H1 (cell line): ENCODE results near the gene CCDC7.

Experiments used
- ATF2 ChIP-seq: IDR thresholded peaks from 2 replicates; pipeline ENCODE4 v1.6.1; 2012; ENCODE audit warnings: low read length, inconsistent platforms
- CHD2 ChIP-seq: IDR thresholded peaks from 2 replicates; pipeline ENCODE4 v1.6.1; 2012; ENCODE audit warnings: low read length, improper control_type of control experiment
- CTCF ChIP-seq, 3 experiments: IDR thresholded peaks; 1 replicate in 2 of 3; 2 replicates in 1 of 3; pipeline versions ENCODE4 v1.5.1 to v1.6.1; 2011; ENCODE audit warnings: low read length in 3 of 3, mild to moderate bottlenecking in 3 of 3, inconsistent platforms in 2 of 3, low read depth in 1 of 3, moderate library complexity in 1 of 3; ENCODE audit not compliant: insufficient read depth in 1 of 3; ENCODE audit errors: control extremely low read depth in 1 of 3
- FOSL1 ChIP-seq: IDR thresholded peaks from 2 replicates; pipeline ENCODE4 v1.6.1; 2011; ENCODE audit warnings: mild to moderate bottlenecking, low read depth, low read length, moderate library complexity; ENCODE audit not compliant: insufficient read depth
- POLR2AphosphoS5 ChIP-seq: IDR thresholded peaks from 2 replicates; pipeline ENCODE4 v1.6.1; 2011; ENCODE audit warnings: low read depth, low read length
- SIX5 ChIP-seq: IDR thresholded peaks from 2 replicates; pipeline ENCODE4 v1.6.1; 2011; ENCODE audit warnings: mild to moderate bottlenecking, low read depth, low read length

- TF ChIP-seq FOSL1 = no peak
- TF ChIP-seq POLR2AphosphoS5 = no peak
- TF ChIP-seq CTCF (IDR thresholded peaks at IDR 0.05; ENCODE audit: control extremely low read depth in 1 of 3, insufficient read depth in 1 of 3, low read depth in 1 of 3, low read length in 3 of 3) = no peak
- TF ChIP-seq SIX5 = no peak
- no peak for TF ChIP-seq CHD2
- no peak for TF ChIP-seq ATF2
These were observed 408.5 kb downstream of the CCDC7 start for GRCh38 chr10:32854435-32854834.
